PC-3 (cell line): ENCODE results near the gene AOAH. TPM values are rescaled to one million over a fixed set of nuclear protein-coding genes. Genes with fewer than 3 reads are reported as not detected.

Source experiments
- ATAC-seq: fragments of 200-7000 bp; cut with Tn5 transposase; 2 replicates; pipeline ENCODE4 v1.9.1; 2020; ENCODE audit warnings: mild to moderate bottlenecking, moderate library complexity
- BruUV-seq: library from RNA; stranded (reverse); fragments of 400-500 nt; replicated peaks from 2 replicates; lab custom pipeline; 2021; lab: Mats Ljungman, UMichigan
- CTCF ChIA-PET: fragments of 300-600 bp; sonication (Branson Sonifier 250); formaldehyde crosslinking; loops from one replicate; lab custom pipeline; 2022; ENCODE audit warnings: antibody characterized with exemption; lab: Charles Lee
- POLR2A ChIA-PET: fragments of 300-600 bp; sonication (Branson Sonifier 250); formaldehyde crosslinking; loops from one replicate; lab custom pipeline; 2022; ENCODE audit warnings: antibody characterized with exemption; ENCODE audit not compliant: unreplicated experiment; lab: Charles Lee
- DNase-seq: peaks from one replicate; pipeline ENCODE4 v3.0.0-alpha.2; 2015
- H2AFZ ChIP-seq: fragments of 300-600 bp; sonication (generic); 2 replicates; pipeline ENCODE4 v1.6.0; 2016; ENCODE audit warnings: antibody characterized with exemption, low read length
- H3F3A ChIP-seq: fragments of 300-600 bp; sonication (generic); one replicate; pipeline ENCODE4 v1.6.0; 2017; ENCODE audit warnings: antibody characterized with exemption, low read length, control low read depth, mild to moderate bottlenecking; ENCODE audit not compliant: unreplicated experiment
- H3K27ac ChIP-seq: fragments of 300-600 bp; sonication (generic); 2 replicates; pipeline ENCODE4 v1.5.1; 2016; ENCODE audit warnings: mild to moderate bottlenecking, low read length
- H3K27me3 ChIP-seq: fragments of 300-600 bp; sonication (generic); 2 replicates; pipeline ENCODE4 v1.6.1; 2016; ENCODE audit warnings: low read length, mixed read lengths
- H3K36me3 ChIP-seq: fragments of 300-600 bp; sonication (generic); 2 replicates; pipeline ENCODE4 v1.6.1; 2016; ENCODE audit warnings: low read depth, mixed run types, low read length, mixed read lengths
- H3K4me1 ChIP-seq: fragments of 300-600 bp; sonication (generic); 2 replicates; pipeline ENCODE4 v1.5.1; 2016; ENCODE audit warnings: low read length; ENCODE audit not compliant: insufficient read depth
- H3K4me2 ChIP-seq: fragments of 300-600 bp; sonication (generic); 2 replicates; pipeline ENCODE4 v1.6.0; 2016; ENCODE audit warnings: low read length
- H3K4me3 ChIP-seq: fragments of 300-600 bp; sonication (generic); 2 replicates; pipeline ENCODE4 v1.5.1; 2016; ENCODE audit warnings: mild to moderate bottlenecking, low read length, mixed read lengths
- H3K79me2 ChIP-seq: fragments of 300-600 bp; sonication (generic); 2 replicates; pipeline ENCODE4 v1.6.1; 2017; ENCODE audit warnings: low read length, mixed read lengths
- H3K9ac ChIP-seq: fragments of 300-600 bp; sonication (generic); 2 replicates; pipeline ENCODE4 v1.6.0; 2016; ENCODE audit warnings: mild to moderate bottlenecking, low read length
- H3K9me2 ChIP-seq: fragments of 300-600 bp; sonication (generic); replicated peaks from 2 replicates; pipeline ENCODE4 v1.6.1; 2016; ENCODE audit warnings: mixed run types, low read length, mixed read lengths
- H3K9me3 ChIP-seq: fragments of 300-600 bp; sonication (generic); 2 replicates; pipeline ENCODE4 v1.6.1; 2016; ENCODE audit warnings: low read length, mixed read lengths
- H4K20me1 ChIP-seq: fragments of 300-600 bp; sonication (generic); 2 replicates; pipeline ENCODE4 v1.6.1; 2016; ENCODE audit warnings: low read length, mixed read lengths
- CTCF ChIP-seq: fragments of 300-600 bp; sonication (generic); conservative IDR thresholded peaks from 2 replicates; pipeline ENCODE4 v1.5.1; 2017; ENCODE audit warnings: antibody characterized with exemption, low read depth, mild to moderate bottlenecking, low read length
- EZH2 ChIP-seq: fragments of 300-600 bp; sonication (generic); IDR thresholded peaks from one replicate; pipeline ENCODE4 v1.6.1; 2017; ENCODE audit warnings: antibody characterized with exemption, mild to moderate bottlenecking, low read length; ENCODE audit not compliant: unreplicated experiment
- EZH2phosphoT487 ChIP-seq: fragments of 300-600 bp; sonication (generic); IDR thresholded peaks from 2 replicates; pipeline ENCODE4 v1.6.1; 2018; ENCODE audit warnings: mild to moderate bottlenecking, antibody characterized with exemption, low read length, borderline replicate concordance
- intact Hi-C: fragments of 100-400 bp; cut with micrococcal nuclease; formaldehyde crosslinking; loops from 2 replicates; pipeline ENCODE4 v1.9.0; 2023
- total RNA-seq: library from RNA; depleted of rRNA; stranded (reverse); fragments of >200 nt; gene quantifications from 2 replicates; pipeline ENCODE4 v1.2.3, GENCODE V29; 2014

AOAH gene
- total RNA-seq, 1 experiment from 2014 or later: not detected

- no peaks in the 10 kb centered on the region for H3F3A ChIP-seq
- H3K4me2 ChIP-seq: no peak overlapping the region
- no peak overlapping the region for H2AFZ ChIP-seq
- no peaks in the 10 kb centered on the region for H3K27me3 ChIP-seq
- POLR2A ChIA-PET: no interaction called here
- DNase-seq (no peak), ATAC-seq (no peak)
- H3K9ac ChIP-seq: no peak overlapping the region
- no peaks in the 10 kb centered on the region for H4K20me1 ChIP-seq
- H3K9me2 ChIP-seq: no peaks in the 10 kb centered on the region
- no peaks in the 10 kb centered on the region for H3K4me1 ChIP-seq
- CTCF ChIA-PET: no interaction called here
- H3K36me3 ChIP-seq: no peaks in the 10 kb centered on the region
- H3K4me3 ChIP-seq: no peak overlapping the region
- no peak for TF ChIP-seq EZH2
- no peak for TF ChIP-seq EZH2phosphoT487
- no peak for TF ChIP-seq CTCF
- H3K79me2 ChIP-seq: no peaks in the 10 kb centered on the region
- intact Hi-C loops: no loop called here
- BruUV-seq: no TSS peak
- no peaks in the 10 kb centered on the region for H3K9me3 ChIP-seq
- no peak overlapping the region for H3K27ac ChIP-seq
These were observed 211.7 kb downstream of the AOAH start for GRCh38 chr7:36512616-36513015.

DNA sequence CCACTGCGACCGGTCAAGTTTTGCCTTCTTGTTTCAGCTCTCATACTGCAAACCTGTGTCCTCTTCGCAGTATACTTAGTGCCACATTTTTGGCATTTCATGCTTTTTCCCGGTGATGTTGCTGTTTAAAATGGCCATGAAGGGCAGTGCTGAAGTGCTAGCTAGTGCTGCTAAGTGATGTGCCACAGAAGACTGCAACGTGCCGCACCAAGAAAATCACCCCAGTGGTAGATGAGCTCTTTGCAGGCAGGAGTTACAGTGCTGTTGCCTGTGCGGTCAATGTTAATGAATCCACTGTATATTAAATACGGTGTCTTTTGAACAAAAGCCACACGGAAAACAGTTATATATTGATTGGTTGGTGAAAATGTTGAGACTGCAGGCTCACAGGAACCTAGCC is 214.3 kb downstream of the AOAH start:
- CTCF ChIA-PET: interaction anchor here (0.8 kb wide), 1 partner anchor 21 kb away, joined by 3 read pairs; no protein-coding TSS in a partner anchor

More for the DNA sequence above, 214.3 kb downstream of the AOAH start:
- no peaks in the 10 kb centered on the region for H3K79me2 ChIP-seq
- POLR2A ChIA-PET: no interaction called here
- no peaks in the 10 kb centered on the region for H4K20me1 ChIP-seq
- no peak overlapping the region for H2AFZ ChIP-seq
- no peak overlapping the region for H3K4me2 ChIP-seq
- no peaks in the 10 kb centered on the region for H3K9me2 ChIP-seq
- no peak overlapping the region for H3K27ac ChIP-seq
- H3K9me3 ChIP-seq: no peaks in the 10 kb centered on the region
- TF ChIP-seq CTCF (no peak), EZH2phosphoT487 (no peak), EZH2 (no peak)
- H3K27me3 ChIP-seq: no peaks in the 10 kb centered on the region
- ATAC-seq (no peak), DNase-seq (no peak)
- H3K4me3 ChIP-seq: no peak overlapping the region
- H3K36me3 ChIP-seq: no peaks in the 10 kb centered on the region
- no TSS peak for BruUV-seq
- intact Hi-C loops: no loop called here
- H3F3A ChIP-seq: no peaks in the 10 kb centered on the region
- H3K9ac ChIP-seq: no peak overlapping the region
- H3K4me1 ChIP-seq: 0 out of 2 replicates have a peak, but pooled peaks cover 3% of the 10 kb centered on the region
